Measurements from ENCODE around the gene SORL1.
"Not testable (repeated sequence)": the region's sequence is repeated elsewhere in the genome, so short reads cannot be mapped to it uniquely, and the experiment has no call there.

SORL1 gene

GRCh38 chr11:121451986-121452608 lies at the start of gene SORL1:
TSS of gene SORL1 (plus strand) at chr11:121452314. CDS start at chr11:121452332, 18 bp downstream.
- TF ChIP-seq CTCF (conservative IDR thresholded peaks at IDR 0.05; ENCODE audit: low read depth, low read length) = 0 out of 2 replicates have a peak, but pooled peaks have one; percentile 18
- H3K4me3 ChIP-seq (IDR thresholded peaks at IDR 0.05; ENCODE audit: insufficient read depth, low read depth, low read length) = no peak within 1 kb of the TSS
- H3K4me2 ChIP-seq = peak within 1 kb of the TSS; percentile 66
- H3K9ac ChIP-seq = peak within 1 kb of the TSS; percentile 47; the same call in 1 of the 2 replicates
- no peaks in the 10 kb centered on the region for H3K27me3 ChIP-seq (ENCODE audit: insufficient read depth, low read depth)
- no peaks in the 10 kb centered on the region for H3K36me3 ChIP-seq (ENCODE audit: insufficient read depth)
- H3K79me2 ChIP-seq (ENCODE audit: insufficient read depth, low read depth) = no peaks in the 10 kb centered on the region
- H3K27ac ChIP-seq = no peak within 1 kb of the TSS
- no peaks in the 10 kb centered on the region for H4K20me1 ChIP-seq (ENCODE audit: insufficient read depth)
- H2AFZ ChIP-seq (ENCODE audit: low read depth) = peak within 1 kb of the TSS; percentile 86
- H3K4me1 ChIP-seq (ENCODE audit: low read depth, poor library complexity, severe bottlenecking) = peaks cover 4% of the 10 kb centered on the region

GRCh38 chr11:121405646-121406045 lies 46.5 kb upstream of the SORL1 start:
- Histone ChIP-seq H3K4me3 (IDR thresholded peaks at IDR 0.05; ENCODE audit: insufficient read depth, low read depth, low read length) (no peak overlapping the region), H3K4me1 (ENCODE audit: low read depth, poor library complexity, severe bottlenecking) (no peaks in the 10 kb centered on the region), H4K20me1 (ENCODE audit: insufficient read depth) (no peaks in the 10 kb centered on the region), H3K36me3 (ENCODE audit: insufficient read depth) (no peaks in the 10 kb centered on the region), H3K79me2 (ENCODE audit: insufficient read depth, low read depth) (no peaks in the 10 kb centered on the region), H3K9ac (no peak overlapping the region), H2AFZ (ENCODE audit: low read depth) (no peak overlapping the region), H3K27ac (no peak overlapping the region), H3K4me2 (no peak overlapping the region), H3K27me3 (ENCODE audit: insufficient read depth, low read depth) (no peaks in the 10 kb centered on the region)
- TF ChIP-seq CTCF (conservative IDR thresholded peaks at IDR 0.05; ENCODE audit: low read depth, low read length) = no peak

DNA sequence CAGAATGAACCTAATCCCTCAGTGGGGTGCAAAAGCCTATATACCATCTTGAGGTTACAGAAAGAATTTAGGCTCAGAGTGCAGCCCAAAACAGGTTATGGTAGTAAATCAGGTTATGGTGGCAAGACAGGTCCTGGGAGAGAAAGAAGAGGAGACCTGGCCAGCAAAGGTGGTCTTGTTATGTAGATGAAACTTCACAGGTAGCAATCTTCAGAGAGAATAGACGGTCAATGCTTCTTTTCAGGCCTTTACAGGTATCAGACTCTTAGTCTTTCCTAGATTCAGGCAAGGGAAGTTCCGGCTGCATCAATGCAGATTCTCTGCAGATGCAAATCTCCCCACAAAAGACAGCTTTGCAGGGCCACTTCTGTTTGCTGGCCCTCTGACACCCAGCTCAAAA lies 45.8 kb upstream of the SORL1 start:
- Histone ChIP-seq H2AFZ (ENCODE audit: low read depth) (no peak overlapping the region), H3K9ac (no peak overlapping the region), H4K20me1 (ENCODE audit: insufficient read depth) (no peaks in the 10 kb centered on the region), H3K4me1 (ENCODE audit: low read depth, poor library complexity, severe bottlenecking) (no peaks in the 10 kb centered on the region), H3K27me3 (ENCODE audit: insufficient read depth, low read depth) (no peaks in the 10 kb centered on the region), H3K36me3 (ENCODE audit: insufficient read depth) (no peaks in the 10 kb centered on the region), H3K27ac (no peak overlapping the region), H3K79me2 (ENCODE audit: insufficient read depth, low read depth) (no peaks in the 10 kb centered on the region), H3K4me2 (no peak overlapping the region), H3K4me3 (IDR thresholded peaks at IDR 0.05; ENCODE audit: insufficient read depth, low read depth, low read length) (no peak overlapping the region)
- TF ChIP-seq CTCF (conservative IDR thresholded peaks at IDR 0.05; ENCODE audit: low read depth, low read length) = no peak

- no peak overlapping the region for H3K27ac ChIP-seq
- no peaks in the 10 kb centered on the region for H3K79me2 ChIP-seq (ENCODE audit: insufficient read depth, low read depth)
- no peak for TF ChIP-seq CTCF (conservative IDR thresholded peaks at IDR 0.05; ENCODE audit: low read depth, low read length)
- no peak overlapping the region for H3K4me3 ChIP-seq (IDR thresholded peaks at IDR 0.05; ENCODE audit: insufficient read depth, low read depth, low read length)
- no peak overlapping the region for H2AFZ ChIP-seq (ENCODE audit: low read depth)
- H3K4me2 ChIP-seq = no peak overlapping the region
- H3K9ac ChIP-seq = no peak overlapping the region
- H3K36me3 ChIP-seq (ENCODE audit: insufficient read depth) = no peaks in the 10 kb centered on the region
- H3K27me3 ChIP-seq (ENCODE audit: insufficient read depth, low read depth) = no peaks in the 10 kb centered on the region
- no peaks in the 10 kb centered on the region for H4K20me1 ChIP-seq (ENCODE audit: insufficient read depth)
- no peaks in the 10 kb centered on the region for H3K4me1 ChIP-seq (ENCODE audit: low read depth, poor library complexity, severe bottlenecking)
Observed at GRCh38 chr11:121408830-121409229, 43.3 kb upstream of the SORL1 start.

- H3K36me3 ChIP-seq (ENCODE audit: insufficient read depth); H3K4me2 ChIP-seq; H3K79me2 ChIP-seq (ENCODE audit: insufficient read depth, low read depth); H3K27ac ChIP-seq; H3K4me1 ChIP-seq (ENCODE audit: low read depth, poor library complexity, severe bottlenecking); H3K4me3 ChIP-seq (IDR thresholded peaks at IDR 0.05; ENCODE audit: insufficient read depth, low read depth, low read length); H3K27me3 ChIP-seq (ENCODE audit: insufficient read depth, low read depth); H4K20me1 ChIP-seq (ENCODE audit: insufficient read depth); H2AFZ ChIP-seq (ENCODE audit: low read depth); H3K9ac ChIP-seq: not testable (repeated sequence)
Observed at GRCh38 chr11:121410041-121410440, 42.1 kb upstream of the SORL1 start.

DNA sequence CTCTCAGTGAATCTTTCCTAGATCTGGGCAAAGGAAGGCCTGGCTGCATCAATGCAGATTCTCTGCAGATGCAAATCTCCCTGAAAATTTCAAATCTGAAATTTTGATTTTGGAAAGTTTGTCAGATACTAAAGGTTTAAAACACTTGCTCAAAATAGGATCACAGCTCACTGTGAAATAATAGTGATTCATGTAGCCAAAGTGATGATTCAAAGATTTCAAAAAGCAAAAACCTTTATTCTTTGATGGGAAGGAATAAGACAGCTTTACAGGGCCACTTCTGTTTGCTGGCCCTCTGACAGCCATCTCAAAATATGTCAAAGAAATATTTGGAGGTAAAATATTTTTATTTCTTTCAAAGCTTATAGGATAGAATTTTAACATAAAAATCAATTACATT lies 40.8 kb upstream of the SORL1 start:
- H3K4me3 ChIP-seq (IDR thresholded peaks at IDR 0.05; ENCODE audit: insufficient read depth, low read depth, low read length); H3K79me2 ChIP-seq (ENCODE audit: insufficient read depth, low read depth); H3K36me3 ChIP-seq (ENCODE audit: insufficient read depth); H2AFZ ChIP-seq (ENCODE audit: low read depth); H4K20me1 ChIP-seq (ENCODE audit: insufficient read depth); H3K27me3 ChIP-seq (ENCODE audit: insufficient read depth, low read depth); H3K9ac ChIP-seq; H3K27ac ChIP-seq; H3K4me2 ChIP-seq: not testable (repeated sequence)
- H3K4me1 ChIP-seq (ENCODE audit: low read depth, poor library complexity, severe bottlenecking) = peaks cover 12% of the 10 kb centered on the region
